Measurements from ENCODE around the gene P2RY2.

P2RY2 gene

GRCh38 chr11:73221451-73221850 is 3.4 kb downstream of the P2RY2 start:
- TF ChIP-seq CSRNP3 (CRISPR knock-in tag; IDR thresholded peaks at IDR 0.05) (no peak), ZFP30 (CRISPR knock-in tag; IDR thresholded peaks at IDR 0.05) (no peak), RARB (CRISPR knock-in tag; IDR thresholded peaks at IDR 0.05) (no peak), ISL1 (CRISPR knock-in tag; IDR thresholded peaks at IDR 0.05) (no peak), BACH2 (CRISPR knock-in tag; IDR thresholded peaks at IDR 0.05; ENCODE audit: borderline replicate concordance) (no peak), PATZ1 (CRISPR knock-in tag; IDR thresholded peaks at IDR 0.05; ENCODE audit: borderline replicate concordance) (no peak), ESRRG (CRISPR knock-in tag; IDR thresholded peaks at IDR 0.05) (no peak), ZFP3 (CRISPR knock-in tag; IDR thresholded peaks at IDR 0.05) (no peak), CSDC2 (CRISPR knock-in tag; IDR thresholded peaks at IDR 0.05) (no peak), GLIS3 (CRISPR knock-in tag; IDR thresholded peaks at IDR 0.05) (no peak), PPARA (CRISPR knock-in tag; IDR thresholded peaks at IDR 0.05; ENCODE audit: borderline replicate concordance) (no peak), TSHZ2 (CRISPR knock-in tag; IDR thresholded peaks at IDR 0.05) (no peak)
- ATAC-seq: no peak

GRCh38 chr11:73221996-73222395 is 3.9 kb downstream of the P2RY2 start:
- no peak for ATAC-seq
- TF ChIP-seq ZFP30 (CRISPR knock-in tag; IDR thresholded peaks at IDR 0.05) (no peak), BACH2 (CRISPR knock-in tag; IDR thresholded peaks at IDR 0.05; ENCODE audit: borderline replicate concordance) (no peak), PPARA (CRISPR knock-in tag; IDR thresholded peaks at IDR 0.05; ENCODE audit: borderline replicate concordance) (no peak), GLIS3 (CRISPR knock-in tag; IDR thresholded peaks at IDR 0.05) (no peak), CSDC2 (CRISPR knock-in tag; IDR thresholded peaks at IDR 0.05) (no peak), TSHZ2 (CRISPR knock-in tag; IDR thresholded peaks at IDR 0.05) (no peak), PATZ1 (CRISPR knock-in tag; IDR thresholded peaks at IDR 0.05; ENCODE audit: borderline replicate concordance) (no peak), ESRRG (CRISPR knock-in tag; IDR thresholded peaks at IDR 0.05) (no peak), CSRNP3 (CRISPR knock-in tag; IDR thresholded peaks at IDR 0.05) (no peak), TOX (CRISPR knock-in tag; IDR thresholded peaks at IDR 0.05; ENCODE audit: borderline replicate concordance) (no peak), ISL1 (CRISPR knock-in tag; IDR thresholded peaks at IDR 0.05) (no peak), ZNF8 (CRISPR knock-in tag; IDR thresholded peaks at IDR 0.05) (no peak), ZNF70 (CRISPR knock-in tag; IDR thresholded peaks at IDR 0.05) (no peak), ZFP3 (CRISPR knock-in tag; IDR thresholded peaks at IDR 0.05) (no peak), ZNF565 (CRISPR knock-in tag; conservative IDR thresholded peaks at IDR 0.05; ENCODE audit: low read depth) (no peak)
